IMR-90 (cell line): ENCODE measurements around the gene TLK2.

Experiments used
- CTCF ChIP-seq: conservative IDR thresholded peaks from 2 replicates; pipeline ENCODE4 v1.5.1; 2012; ENCODE audit warnings: mild to moderate bottlenecking, low read depth, low read length, improper control_type of control experiment
- RCOR1 ChIP-seq: IDR thresholded peaks from 2 replicates; pipeline ENCODE4 v1.6.1; 2012; ENCODE audit warnings: mild to moderate bottlenecking, low read length, improper control_type of control experiment; ENCODE audit not compliant: insufficient replicate concordance

- TF ChIP-seq CTCF (no peak), RCOR1 (no peak)
Measured at GRCh38 chr17:62641951-62642350, 163.3 kb downstream of the TLK2 start.
